ENCODE measurements around the gene MBP. TPM values are rescaled to one million over a fixed set of nuclear protein-coding genes. Genes with fewer than 3 reads are reported as not detected.
A peak's percentile ranks its signal among the peaks of the same experiment; 100 is the strongest.

MBP gene
- polyA plus RNA-seq, 1 experiment = 2.1 TPM

- POLR2A ChIA-PET = no interaction called here
- DNase-seq (ENCODE audit: low read depth) = no peak
- H3K27me3 ChIP-seq (ENCODE audit: control insufficient read depth, insufficient read depth, low read length) = no peaks in the 10 kb centered on the region
- no peak overlapping the region for H3K4me3 ChIP-seq (ENCODE audit: low read depth, low read length)
- no peak for TF ChIP-seq CTCF (IDR thresholded peaks at IDR 0.05; ENCODE audit: insufficient read depth, low read depth, low read length)
- no peaks in the 10 kb centered on the region for H3K36me3 ChIP-seq (ENCODE audit: control insufficient read depth, insufficient read depth, low read length)
- CTCF ChIA-PET = interaction anchor here (1.2 kb wide), 1 partner anchor 34 kb away, joined by 3 read pairs; no protein-coding TSS in a partner anchor
Measured at GRCh38 chr18:77103187-77103850, 29.3 kb downstream of the MBP start.

- H3K4me3 ChIP-seq (ENCODE audit: low read depth, low read length) = no peak overlapping the region
- DNase-seq (ENCODE audit: low read depth) = peak; percentile 69
- H3K36me3 ChIP-seq (ENCODE audit: control insufficient read depth, insufficient read depth, low read length) = no peaks in the 10 kb centered on the region
- no peaks in the 10 kb centered on the region for H3K27me3 ChIP-seq (ENCODE audit: control insufficient read depth, insufficient read depth, low read length)
- no peak for TF ChIP-seq CTCF (IDR thresholded peaks at IDR 0.05; ENCODE audit: insufficient read depth, low read depth, low read length)
- CTCF ChIA-PET = interaction anchor here (1.0 to 1.7 kb wide), 4 partner anchors 16 to 109 kb away, joined by 3 to 5 read pairs (median 4); no protein-coding TSS in a partner anchor
- POLR2A ChIA-PET = interaction anchor here (1.1 to 1.3 kb wide), 2 partner anchors 16 to 37 kb away, joined by 3 to 4 read pairs; no protein-coding TSS in a partner anchor
Measured at GRCh38 chr18:77102259-77103040, 30.1 kb downstream of the MBP start.

- Histone ChIP-seq H3K36me3 (ENCODE audit: control insufficient read depth, insufficient read depth, low read length) (no peaks in the 10 kb centered on the region), H3K4me3 (ENCODE audit: low read depth, low read length) (no peak overlapping the region), H3K27me3 (ENCODE audit: control insufficient read depth, insufficient read depth, low read length) (no peaks in the 10 kb centered on the region)
- POLR2A ChIA-PET = interaction anchor here (1.1 to 1.3 kb wide), 2 partner anchors 16 to 36 kb away, joined by 3 to 4 read pairs; no protein-coding TSS in a partner anchor
- TF ChIP-seq CTCF (IDR thresholded peaks at IDR 0.05; ENCODE audit: insufficient read depth, low read depth, low read length) = no peak
- CTCF ChIA-PET = interaction anchor here (1.0 to 1.7 kb wide), 4 partner anchors 16 to 110 kb away, joined by 3 to 5 read pairs (median 4); no protein-coding TSS in a partner anchor
- DNase-seq (ENCODE audit: low read depth) = peak; percentile 87
Measured at GRCh38 chr18:77101410-77102258, 30.9 kb downstream of the MBP start.

GRCh38 chr18:77100751-77101355 lies 31.7 kb downstream of the MBP start:
- TF ChIP-seq CTCF (IDR thresholded peaks at IDR 0.05; ENCODE audit: insufficient read depth, low read depth, low read length) = no peak
- peak overlapping the region; percentile 4; the same call in 1 of the 2 replicates for H3K4me3 ChIP-seq (ENCODE audit: low read depth, low read length)

More at GRCh38 chr18:77100751-77101355, 31.7 kb downstream of the MBP start:
- no peaks in the 10 kb centered on the region for H3K36me3 ChIP-seq (ENCODE audit: control insufficient read depth, insufficient read depth, low read length)
- no peaks in the 10 kb centered on the region for H3K27me3 ChIP-seq (ENCODE audit: control insufficient read depth, insufficient read depth, low read length)
- DNase-seq (ENCODE audit: low read depth) = no peak
- ChIA-PET POLR2A (no interaction called here), CTCF (interaction anchor here (0.7 to 1.7 kb wide), 4 partner anchors 15 to 45 kb away, joined by 3 to 5 read pairs (median 3); no protein-coding TSS in a partner anchor)

All from BJ (cell line).